HG03575 (cell line): ENCODE results near the gene CDK16.

ENCODE experiments used
- ATAC-seq: cut with Tn5 transposase; IDR thresholded peaks from one replicate; pipeline ENCODE4 v1.9.1; 2021; ENCODE audit not compliant: unreplicated experiment, insufficient number of reproducible peaks, low FRiP score; ENCODE audit errors: extremely low read depth

The CDK16 gene

DNA sequence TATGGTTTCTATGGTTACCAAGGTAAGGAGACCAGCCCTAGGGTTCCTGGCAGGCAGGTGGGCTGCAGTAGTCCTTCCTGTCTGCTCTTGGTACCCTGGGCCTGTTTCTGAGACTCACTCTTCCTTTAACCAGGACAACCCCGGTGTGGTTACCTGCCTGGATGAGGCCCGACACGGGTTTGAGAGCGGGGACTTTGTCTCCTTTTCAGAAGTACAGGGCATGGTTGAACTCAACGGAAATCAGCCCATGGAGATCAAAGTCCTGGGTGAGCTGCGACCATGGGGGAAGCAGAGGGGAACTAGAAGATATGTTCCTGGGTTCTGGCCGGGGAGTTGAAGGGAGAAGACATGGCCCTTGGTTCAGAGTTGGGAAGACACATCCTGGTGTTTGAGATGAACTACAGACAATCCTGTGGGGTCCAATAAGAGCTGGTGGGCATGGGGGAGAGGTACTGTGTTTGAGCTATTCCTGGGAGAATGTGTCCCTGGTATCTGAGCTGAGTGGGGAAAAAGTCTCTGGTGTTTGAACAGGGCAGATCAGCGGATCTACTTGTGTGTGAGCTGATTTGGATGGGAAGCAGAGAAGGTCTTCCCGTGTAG is 17.0 kb upstream of the CDK16 start:
- ATAC-seq, result no peak

DNA sequence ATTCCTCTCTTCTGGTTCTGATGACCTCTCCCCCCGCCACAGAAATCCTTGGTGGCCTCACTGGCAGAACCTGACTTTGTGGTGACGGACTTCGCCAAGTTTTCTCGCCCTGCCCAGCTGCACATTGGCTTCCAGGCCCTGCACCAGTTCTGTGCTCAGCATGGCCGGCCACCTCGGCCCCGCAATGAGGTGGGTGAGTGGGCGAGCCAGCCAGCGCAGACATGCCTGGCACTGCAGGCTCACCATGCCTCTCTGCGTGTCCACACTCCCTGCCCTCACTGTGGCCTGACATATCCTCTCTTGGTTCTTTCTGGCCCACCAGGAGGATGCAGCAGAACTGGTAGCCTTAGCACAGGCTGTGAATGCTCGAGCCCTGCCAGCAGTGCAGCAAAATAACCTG is 16.2 kb upstream of the CDK16 start:
- no peak for ATAC-seq

DNA sequence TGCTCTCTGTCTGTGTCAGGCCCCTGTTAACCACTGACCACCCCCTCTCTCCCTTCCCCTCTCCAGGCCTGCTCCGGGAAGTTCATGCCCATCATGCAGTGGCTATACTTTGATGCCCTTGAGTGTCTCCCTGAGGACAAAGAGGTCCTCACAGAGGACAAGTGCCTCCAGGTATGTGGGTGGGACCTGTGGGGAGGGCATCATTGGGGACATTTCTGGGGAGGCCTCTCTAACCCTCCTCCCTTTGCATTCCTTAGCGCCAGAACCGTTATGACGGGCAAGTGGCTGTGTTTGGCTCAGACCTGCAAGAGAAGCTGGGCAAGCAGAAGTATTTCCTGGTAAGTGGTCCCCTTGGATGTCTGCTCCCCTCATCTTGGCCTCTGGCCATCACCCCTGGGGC is 15.6 kb upstream of the CDK16 start:
- ATAC-seq, result no peak

DNA sequence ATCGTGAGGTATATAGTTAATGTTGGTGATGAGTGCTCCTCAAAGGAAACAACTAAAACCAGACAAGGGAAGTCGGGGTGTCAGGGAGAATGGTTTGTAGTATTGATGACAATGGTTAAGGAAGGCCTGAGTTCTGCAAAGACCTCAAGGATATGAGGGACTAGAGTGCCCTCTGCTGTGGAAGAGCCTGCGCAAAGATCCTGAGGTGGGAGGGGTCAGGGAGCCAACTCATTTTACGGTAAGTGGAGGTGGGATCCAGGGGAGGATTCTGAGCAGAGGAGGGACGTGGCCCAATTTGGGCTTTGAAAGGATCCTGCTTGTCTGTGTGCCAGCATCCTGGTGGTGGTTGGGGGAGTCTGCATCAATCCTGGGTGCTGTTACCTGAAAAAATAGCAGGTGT is 13.5 kb upstream of the CDK16 start:
- ATAC-seq, result no peak

DNA sequence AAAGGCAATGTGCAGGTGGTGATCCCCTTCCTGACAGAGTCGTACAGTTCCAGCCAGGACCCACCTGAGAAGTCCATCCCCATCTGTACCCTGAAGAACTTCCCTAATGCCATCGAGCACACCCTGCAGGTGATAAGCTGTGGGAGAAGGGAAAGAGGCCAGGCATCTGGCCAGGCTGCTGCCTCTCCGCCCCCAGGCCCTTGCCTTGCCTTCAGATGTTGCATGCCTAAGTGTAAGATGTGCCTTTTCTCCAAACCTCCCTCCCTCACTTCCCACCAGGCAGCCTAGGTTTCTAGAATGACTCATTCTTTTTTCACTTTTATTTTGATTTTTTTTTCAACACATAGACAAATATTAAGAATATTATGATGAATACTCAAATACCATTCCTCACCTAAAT is 12.2 kb upstream of the CDK16 start:
- ATAC-seq, result no peak

DNA sequence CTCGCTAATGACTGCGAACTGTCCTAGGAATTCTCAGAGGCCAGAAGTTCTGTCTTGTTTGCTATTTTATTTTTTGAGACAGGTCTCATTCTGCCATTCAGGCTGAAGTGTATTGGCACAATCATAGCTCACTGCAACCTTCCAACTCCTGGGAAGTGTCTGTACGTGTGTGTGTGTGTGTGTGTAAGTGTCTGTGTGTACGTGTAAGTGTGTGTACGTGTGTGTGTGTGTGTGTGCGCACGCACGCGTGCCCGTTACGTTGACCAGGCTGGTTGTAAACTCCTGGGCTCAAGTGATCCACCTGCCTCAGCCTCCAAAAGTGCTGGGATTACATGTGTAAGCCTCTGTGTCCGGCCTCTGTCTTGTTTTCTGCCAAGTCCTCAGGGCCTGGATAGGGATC is 10.4 kb upstream of the CDK16 start:
- ATAC-seq, result no peak

DNA sequence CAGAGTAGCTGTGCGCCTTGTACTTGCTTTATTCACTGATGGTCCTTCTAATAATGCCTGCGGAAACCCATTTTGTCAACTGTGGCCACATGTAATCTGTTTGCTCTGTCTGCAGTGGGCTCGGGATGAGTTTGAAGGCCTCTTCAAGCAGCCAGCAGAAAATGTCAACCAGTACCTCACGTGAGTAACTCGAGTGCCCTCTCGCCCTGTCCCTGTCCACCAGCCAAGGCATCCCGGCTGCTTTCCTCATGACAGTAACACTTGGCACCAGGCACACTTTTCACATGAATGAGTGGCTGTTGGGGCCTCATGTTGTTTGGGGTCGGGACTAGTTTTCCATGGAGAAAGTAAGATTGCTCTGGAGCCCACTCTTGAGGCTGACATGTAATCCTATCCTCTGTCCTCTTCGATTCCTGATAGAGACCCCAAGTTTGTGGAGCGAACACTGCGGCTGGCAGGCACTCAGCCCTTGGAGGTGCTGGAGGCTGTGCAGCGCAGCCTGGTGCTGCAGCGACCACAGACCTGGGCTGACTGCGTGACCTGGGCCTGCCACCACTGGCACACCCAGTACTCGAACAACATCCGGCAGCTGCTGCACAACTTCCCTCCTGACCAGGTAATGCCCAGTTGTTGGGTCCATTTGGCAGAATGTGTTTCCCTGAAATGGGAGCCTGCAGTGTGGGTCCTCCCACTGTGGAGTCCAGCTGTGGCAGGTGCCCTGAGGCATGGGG is 8.8 kb upstream of the CDK16 start:
- ATAC-seq, result no peak

DNA sequence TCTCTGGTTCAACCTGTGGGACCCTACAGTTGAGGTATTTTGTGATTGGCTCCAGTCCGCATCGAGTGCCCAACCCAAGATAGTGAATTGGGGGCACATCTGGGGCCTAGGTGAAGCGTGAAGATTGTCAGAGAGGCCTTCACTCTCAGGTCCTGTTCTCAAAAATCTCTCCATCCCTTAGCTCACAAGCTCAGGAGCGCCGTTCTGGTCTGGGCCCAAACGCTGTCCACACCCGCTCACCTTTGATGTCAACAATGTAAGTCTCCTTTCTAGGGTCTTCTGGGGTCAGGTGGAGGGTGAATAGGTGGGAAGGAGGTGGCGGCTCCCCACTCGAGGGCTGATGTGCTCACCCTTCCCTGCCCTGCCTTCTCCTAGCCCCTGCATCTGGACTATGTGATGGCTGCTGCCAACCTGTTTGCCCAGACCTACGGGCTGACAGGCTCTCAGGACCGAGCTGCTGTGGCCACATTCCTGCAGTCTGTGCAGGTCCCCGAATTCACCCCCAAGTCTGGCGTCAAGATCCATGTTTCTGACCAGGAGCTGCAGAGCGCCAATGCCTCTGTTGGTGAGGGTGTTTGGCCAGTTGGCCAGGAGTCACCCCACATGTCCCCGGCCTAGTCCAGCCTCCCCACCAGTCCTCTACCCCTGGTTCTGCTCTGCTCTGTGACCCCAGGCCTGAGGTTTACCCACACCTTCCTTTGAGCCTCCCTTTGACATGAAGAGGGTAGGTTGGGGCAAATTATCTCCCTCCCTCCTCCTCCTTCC is 7.6 kb upstream of the CDK16 start:
- ATAC-seq, result no peak

DNA sequence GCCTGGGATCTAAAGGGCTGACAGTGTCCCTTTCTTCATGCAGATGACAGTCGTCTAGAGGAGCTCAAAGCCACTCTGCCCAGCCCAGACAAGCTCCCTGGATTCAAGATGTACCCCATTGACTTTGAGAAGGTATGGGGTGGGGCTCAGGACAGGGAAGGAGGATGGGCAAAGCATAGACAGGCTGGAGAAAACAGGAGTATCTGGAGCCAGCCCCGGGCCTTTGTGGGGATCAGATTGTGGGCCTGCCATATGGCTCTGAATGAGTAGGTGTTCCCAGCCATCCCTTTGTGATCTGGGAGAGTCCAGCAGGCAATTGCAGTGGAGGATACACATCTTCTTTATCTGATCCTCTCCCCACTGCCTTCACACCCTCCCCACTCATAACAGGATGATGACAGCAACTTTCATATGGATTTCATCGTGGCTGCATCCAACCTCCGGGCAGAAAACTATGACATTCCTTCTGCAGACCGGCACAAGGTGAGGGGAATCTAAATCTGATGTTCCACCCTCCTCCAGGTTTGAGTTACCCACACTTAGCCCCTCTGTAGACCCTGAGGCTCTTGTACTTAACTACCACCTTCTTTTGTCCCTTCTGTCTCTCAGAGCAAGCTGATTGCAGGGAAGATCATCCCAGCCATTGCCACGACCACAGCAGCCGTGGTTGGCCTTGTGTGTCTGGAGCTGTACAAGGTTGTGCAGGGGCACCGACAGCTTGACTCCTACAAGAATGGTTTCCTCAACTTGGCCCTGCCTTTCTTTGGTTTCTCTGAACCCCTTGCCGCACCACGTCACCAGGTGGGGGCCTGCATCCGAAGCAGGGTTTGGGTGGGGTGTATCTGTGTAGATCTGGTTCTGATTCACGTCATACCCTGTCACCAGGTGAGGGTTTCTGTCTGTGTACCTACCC is 5.8 kb upstream of the CDK16 start:
- ATAC-seq, result no peak

DNA sequence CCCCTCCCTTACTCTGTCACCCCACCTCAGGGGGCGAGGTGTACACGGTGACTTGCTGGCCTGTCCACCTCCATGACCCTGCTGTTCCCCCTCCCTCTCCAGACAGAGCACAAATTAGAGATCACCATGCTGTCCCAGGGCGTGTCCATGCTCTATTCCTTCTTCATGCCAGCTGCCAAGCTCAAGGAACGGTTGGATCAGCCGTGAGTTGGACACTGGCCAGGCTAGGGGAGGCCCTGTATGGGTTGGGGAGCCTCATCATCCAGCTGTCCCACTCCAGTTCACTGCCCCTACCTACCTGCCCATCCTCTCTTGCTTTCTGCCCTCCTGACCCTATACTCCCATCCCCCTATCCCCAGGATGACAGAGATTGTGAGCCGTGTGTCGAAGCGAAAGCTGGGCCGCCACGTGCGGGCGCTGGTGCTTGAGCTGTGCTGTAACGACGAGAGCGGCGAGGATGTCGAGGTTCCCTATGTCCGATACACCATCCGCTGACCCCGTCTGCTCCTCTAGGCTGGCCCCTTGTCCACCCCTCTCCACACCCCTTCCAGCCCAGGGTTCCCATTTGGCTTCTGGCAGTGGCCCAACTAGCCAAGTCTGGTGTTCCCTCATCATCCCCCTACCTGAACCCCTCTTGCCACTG is 3.9 kb upstream of the CDK16 start:
- ATAC-seq, result no peak

DNA sequence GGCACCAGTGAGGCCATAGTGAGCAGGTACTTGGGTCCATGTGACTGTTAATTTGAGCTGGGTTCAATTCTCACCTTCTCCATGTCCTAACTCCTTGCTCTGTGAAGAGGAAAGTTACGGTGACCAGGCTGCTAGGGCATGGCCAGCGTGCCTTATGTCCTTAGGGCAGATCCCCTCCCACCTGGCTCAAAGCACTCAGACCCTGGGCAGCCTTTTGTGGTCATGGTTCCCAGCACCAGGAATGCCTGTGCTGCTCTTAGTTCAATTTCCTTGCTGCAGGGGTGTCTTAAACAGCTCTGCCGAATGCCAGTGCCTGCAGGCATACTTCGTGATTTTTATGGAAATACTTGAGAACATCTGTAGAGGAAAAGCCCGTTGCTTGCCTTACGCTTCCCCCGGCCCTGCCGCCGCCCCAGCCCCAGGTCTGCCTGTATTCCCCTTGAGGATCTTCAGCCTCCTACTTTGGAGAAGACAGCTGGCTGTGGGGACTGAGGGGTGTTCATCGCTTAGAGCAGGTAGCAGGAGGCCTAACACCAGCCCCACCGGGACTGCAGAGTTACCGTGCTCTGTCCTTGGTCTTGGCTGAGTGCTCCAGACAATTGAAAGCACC is 3.1 kb upstream of the CDK16 start:
- no peak for ATAC-seq

DNA sequence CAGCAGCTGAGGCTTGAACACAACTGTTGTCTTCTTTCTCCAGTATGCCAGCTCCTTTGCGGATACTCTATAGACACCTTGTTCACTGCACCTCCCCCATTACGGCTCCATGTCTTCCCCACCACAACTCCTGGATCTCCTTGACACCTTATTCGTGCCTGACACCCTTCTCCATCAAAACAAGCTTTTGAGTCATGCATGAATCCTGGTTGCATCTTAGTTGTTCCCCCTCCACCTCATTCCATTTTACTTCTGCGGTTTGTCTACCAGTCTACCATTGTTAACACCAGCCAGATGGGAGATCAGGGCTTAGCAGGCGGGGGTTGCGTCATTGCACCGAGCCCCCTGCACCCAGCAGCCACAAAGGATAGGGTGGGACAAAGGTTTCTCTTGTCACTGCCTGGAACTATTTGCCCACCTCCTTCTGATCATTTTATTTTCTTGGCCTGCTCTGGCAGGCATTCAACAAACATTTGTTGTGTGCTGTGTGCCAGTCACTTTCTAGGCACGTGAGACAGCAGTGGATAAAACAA is 2.0 kb upstream of the CDK16 start:
- ATAC-seq, result no peak

DNA sequence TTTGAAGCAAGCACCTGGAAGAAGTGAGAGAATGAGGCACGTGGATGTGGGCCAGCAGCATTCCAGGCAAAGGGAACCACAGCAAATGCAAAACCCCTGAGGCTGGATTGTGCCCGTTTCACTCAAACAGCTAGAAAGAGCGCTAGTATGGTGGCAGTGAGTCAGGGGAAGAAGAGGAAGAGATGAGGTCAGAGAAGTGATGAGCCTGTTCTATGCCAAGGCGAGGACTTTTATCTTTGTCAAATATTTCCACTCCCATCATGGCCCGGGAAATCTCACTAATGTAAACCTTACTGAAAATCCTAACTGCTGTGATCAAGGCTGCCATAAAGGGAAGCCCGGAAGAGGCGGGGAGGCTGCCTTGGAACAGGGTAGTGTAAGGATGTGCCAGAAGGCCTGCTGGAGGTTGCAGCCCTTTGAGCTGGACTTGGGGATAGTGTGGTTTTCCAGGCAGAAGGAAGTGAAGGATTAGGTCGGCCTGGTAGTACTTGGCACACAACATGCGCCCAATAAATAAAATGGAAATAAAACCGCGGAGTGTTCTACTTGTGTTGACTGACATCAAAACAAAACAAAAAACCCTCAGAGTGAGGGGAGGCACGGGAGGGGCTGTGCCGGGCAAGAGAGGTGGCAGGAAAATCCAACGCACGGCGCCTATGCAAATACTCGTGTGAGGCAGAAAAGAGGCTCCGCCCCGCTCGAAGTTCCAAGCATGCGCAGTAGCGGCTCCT is 1.2 kb upstream of the CDK16 start:
- ATAC-seq, result no peak

DNA sequence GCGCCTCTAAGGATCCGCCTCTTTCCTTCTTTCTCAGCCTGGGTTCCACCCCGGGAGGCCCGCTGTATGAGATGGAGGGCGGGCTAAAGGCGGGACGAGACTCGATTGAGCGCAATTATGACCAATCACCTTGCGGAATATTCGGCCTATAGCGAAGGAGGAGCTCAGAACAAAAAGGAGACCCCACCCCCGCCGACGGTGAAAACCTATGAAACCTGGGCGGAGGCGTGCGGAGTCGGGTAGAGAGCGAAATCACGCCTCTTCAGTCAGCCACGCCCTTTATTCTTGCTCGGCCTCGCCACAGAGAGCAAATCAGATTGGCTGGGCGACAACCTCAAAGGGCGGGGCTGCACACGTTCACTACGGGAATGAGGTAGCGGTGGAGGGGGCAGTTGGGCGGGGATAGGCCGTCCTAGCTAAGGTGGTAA is 615 bp upstream of the CDK16 start:
- peak; percentile 56 for ATAC-seq

DNA sequence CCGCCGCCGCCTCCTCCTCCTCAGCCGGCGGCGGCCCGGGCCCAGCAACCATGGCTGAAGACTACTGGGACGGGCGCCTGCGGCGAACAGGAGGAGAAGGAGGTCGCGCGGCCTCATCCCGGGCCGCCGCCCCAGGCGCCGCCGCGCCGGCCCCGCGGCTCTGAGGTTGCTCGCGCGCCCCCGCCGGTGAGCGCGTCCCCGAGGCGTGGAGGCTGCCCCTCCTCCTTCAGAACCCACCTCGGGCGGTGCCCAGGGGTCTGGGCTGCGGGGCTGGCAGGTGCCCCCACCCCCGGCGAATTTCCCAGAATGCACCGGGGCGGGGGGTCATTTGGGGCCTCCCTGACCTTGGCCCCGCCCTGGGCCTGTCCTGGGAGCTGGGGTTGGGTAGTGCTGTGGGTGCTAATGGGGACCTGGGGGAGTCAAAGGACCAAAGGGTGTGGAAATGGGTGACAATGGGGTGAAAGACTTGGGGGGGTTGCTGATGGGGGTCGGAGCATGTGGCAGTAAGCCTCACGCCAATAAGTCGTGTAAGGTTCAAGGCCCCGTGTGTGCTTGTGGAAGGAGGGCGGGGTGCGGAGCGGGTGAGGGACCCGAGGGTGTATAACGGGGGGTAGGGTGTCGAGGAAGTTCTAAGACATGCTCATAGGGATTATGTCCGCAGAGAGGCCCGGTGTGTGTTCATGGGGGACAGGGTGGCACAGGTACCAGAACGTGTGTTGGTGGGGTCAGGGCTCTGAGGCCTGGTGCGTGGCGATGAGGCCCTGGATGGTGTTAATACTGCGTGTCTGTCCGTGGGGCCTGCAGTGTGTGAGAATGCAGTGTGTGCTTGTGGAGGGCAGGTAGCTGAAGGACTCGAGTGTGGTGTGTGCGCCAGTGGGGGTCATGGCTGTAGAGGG is 687 bp downstream of the CDK16 start:
- no peak for ATAC-seq

DNA sequence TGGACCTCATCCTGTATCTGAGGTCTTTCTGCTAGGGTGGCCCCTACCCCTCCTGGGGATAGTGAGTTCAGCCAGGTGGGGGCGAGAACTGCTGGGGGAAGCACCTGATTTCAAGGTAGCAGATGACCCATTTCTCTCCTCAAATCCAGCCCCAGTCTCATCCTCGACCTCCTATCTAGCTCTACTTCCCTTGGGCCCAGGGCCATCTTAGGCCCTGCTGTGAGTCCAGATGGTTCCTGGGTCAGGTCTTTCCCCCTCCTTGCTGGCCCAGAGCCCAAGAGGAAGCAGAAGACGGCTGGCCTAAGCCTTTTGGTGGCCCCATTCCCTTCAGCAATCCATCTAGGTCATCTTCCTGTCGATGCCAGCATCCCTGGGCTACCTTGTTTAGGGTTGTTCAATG is 3.3 kb downstream of the CDK16 start:
- no peak for ATAC-seq
